HCT116 (cell line): Measurements from ENCODE around the gene SERPINE3.

Experiments used
- EZH2 ChIP-seq: fragments of 200-600 bp; sonication (generic); IDR thresholded peaks from 2 replicates; pipeline ENCODE4 v1.6.1; 2017; ENCODE audit warnings: antibody characterized with exemption, mixed run types
- POLR2A ChIP-seq: IDR thresholded peaks from 2 replicates; pipeline ENCODE4 v1.7.0; 2011; ENCODE audit warnings: borderline replicate concordance; ENCODE audit not compliant: insufficient read depth, insufficient read length; ENCODE audit errors: extremely low read depth
- RAD21 ChIP-seq: IDR thresholded peaks from 2 replicates; pipeline ENCODE4 v1.6.1; 2012; ENCODE audit warnings: low read depth, mild to moderate bottlenecking
- SP1 ChIP-seq: IDR thresholded peaks from 2 replicates; pipeline ENCODE4 v1.6.1; 2012; ENCODE audit warnings: low read depth
- TCF7L2 ChIP-seq: IDR thresholded peaks from 2 replicates; pipeline ENCODE4 v1.7.0; 2011; ENCODE audit warnings: borderline replicate concordance, inconsistent platforms; ENCODE audit not compliant: insufficient read depth, insufficient read length; ENCODE audit errors: extremely low read depth
- YY1 ChIP-seq: IDR thresholded peaks from 2 replicates; pipeline ENCODE4 v1.6.1; 2011; ENCODE audit warnings: low read length, low read depth, moderate library complexity, mild to moderate bottlenecking; ENCODE audit not compliant: insufficient replicate concordance; ENCODE audit errors: extremely low read depth
- TF ChIP-seq, protein P1 (sequence below): IDR thresholded peaks from 2 replicates; pipeline ENCODE4 v1.6.1; 2012; ENCODE audit warnings: low read depth
- TF ChIP-seq, protein P2 (sequence below), 3 experiments: fragments of 200-600 bp in 1 of 3; sonication (generic) in 1 of 3; IDR thresholded peaks in 2 of 3; conservative IDR thresholded peaks in 1 of 3; 2 replicates each; pipeline ENCODE4 v1.5.1; 2012 to 2017; ENCODE audit warnings: low read depth in 2 of 3, low read length in 2 of 3, antibody characterized with exemption in 1 of 3, borderline replicate concordance in 1 of 3, control low read depth in 1 of 3, mild to moderate bottlenecking in 1 of 3, mixed read lengths in 1 of 3, mixed run types in 1 of 3, moderate library complexity in 1 of 3; ENCODE audit not compliant: insufficient read depth in 1 of 3

DNA sequence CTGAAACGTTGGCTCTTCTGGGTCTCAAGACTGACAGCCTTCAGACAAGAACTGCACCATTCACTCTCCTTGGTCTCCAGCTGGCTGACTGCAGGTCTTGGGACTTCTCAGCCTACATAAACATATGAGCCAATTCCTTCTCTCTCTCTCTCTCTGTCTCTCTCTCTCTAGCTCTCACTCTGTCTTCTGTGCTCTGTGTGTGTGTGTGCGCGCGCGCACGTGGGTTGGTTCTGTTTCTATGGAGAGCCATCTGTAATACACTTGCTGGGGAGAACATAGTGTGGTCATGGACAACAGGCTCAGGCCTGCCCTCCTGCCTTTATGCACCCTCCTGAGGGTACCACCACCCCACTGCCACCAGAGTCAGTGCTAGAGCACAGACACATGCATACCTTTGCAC, 13.7 kb upstream of the SERPINE3 start:
- no peak for TF ChIP-seq YY1
- TF ChIP-seq RAD21, result no peak
- TF ChIP-seq, protein P1, sequence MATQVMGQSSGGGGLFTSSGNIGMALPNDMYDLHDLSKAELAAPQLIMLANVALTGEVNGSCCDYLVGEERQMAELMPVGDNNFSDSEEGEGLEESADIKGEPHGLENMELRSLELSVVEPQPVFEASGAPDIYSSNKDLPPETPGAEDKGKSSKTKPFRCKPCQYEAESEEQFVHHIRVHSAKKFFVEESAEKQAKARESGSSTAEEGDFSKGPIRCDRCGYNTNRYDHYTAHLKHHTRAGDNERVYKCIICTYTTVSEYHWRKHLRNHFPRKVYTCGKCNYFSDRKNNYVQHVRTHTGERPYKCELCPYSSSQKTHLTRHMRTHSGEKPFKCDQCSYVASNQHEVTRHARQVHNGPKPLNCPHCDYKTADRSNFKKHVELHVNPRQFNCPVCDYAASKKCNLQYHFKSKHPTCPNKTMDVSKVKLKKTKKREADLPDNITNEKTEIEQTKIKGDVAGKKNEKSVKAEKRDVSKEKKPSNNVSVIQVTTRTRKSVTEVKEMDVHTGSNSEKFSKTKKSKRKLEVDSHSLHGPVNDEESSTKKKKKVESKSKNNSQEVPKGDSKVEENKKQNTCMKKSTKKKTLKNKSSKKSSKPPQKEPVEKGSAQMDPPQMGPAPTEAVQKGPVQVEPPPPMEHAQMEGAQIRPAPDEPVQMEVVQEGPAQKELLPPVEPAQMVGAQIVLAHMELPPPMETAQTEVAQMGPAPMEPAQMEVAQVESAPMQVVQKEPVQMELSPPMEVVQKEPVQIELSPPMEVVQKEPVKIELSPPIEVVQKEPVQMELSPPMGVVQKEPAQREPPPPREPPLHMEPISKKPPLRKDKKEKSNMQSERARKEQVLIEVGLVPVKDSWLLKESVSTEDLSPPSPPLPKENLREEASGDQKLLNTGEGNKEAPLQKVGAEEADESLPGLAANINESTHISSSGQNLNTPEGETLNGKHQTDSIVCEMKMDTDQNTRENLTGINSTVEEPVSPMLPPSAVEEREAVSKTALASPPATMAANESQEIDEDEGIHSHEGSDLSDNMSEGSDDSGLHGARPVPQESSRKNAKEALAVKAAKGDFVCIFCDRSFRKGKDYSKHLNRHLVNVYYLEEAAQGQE, result no peak
- TF ChIP-seq, protein P2, sequence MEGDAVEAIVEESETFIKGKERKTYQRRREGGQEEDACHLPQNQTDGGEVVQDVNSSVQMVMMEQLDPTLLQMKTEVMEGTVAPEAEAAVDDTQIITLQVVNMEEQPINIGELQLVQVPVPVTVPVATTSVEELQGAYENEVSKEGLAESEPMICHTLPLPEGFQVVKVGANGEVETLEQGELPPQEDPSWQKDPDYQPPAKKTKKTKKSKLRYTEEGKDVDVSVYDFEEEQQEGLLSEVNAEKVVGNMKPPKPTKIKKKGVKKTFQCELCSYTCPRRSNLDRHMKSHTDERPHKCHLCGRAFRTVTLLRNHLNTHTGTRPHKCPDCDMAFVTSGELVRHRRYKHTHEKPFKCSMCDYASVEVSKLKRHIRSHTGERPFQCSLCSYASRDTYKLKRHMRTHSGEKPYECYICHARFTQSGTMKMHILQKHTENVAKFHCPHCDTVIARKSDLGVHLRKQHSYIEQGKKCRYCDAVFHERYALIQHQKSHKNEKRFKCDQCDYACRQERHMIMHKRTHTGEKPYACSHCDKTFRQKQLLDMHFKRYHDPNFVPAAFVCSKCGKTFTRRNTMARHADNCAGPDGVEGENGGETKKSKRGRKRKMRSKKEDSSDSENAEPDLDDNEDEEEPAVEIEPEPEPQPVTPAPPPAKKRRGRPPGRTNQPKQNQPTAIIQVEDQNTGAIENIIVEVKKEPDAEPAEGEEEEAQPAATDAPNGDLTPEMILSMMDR (IDR thresholded peaks at IDR 0.05 in 2 of 3, conservative IDR thresholded peaks at IDR 0.05 in 1 of 3; ENCODE audit: borderline replicate concordance in 1 of 3, insufficient read depth in 1 of 3, low read depth in 2 of 3, low read length in 2 of 3), result no peak
- no peak for TF ChIP-seq POLR2A
- TF ChIP-seq SP1, result no peak
- no peak for TF ChIP-seq EZH2
- no peak for TF ChIP-seq TCF7L2
